SH-SY5Y (cell line): Measurements from ENCODE around the gene IFT43.

ENCODE experiments used
- GATA2 ChIP-seq: IDR thresholded peaks from 2 replicates; pipeline ENCODE4 v1.6.1; 2011; ENCODE audit warnings: mild to moderate bottlenecking, low read depth, low read length
- GATA3 ChIP-seq: IDR thresholded peaks from 2 replicates; pipeline ENCODE4 v1.6.1; 2011; ENCODE audit warnings: low read depth, mild to moderate bottlenecking, low read length, moderate library complexity

DNA sequence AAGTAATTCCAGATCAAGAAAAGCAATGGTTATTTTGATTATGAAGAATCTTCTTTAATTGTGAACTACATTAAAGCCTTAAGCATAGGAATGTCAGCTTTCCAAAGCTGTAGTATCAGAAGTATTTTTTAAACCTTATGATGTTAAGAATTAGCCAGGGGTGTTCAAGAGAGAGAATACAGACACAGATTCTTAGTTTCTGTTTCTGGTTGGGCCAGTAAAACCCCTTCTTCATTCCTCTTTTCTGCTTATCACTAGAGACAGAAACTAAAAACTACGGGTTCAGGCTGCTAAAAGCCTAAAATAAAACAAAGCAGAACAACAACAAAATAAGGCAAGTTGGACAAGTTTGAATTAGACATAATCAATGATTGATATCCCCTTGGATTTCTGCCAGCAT lies 38.2 kb downstream of the IFT43 start:
- no peak for TF ChIP-seq GATA2
- no peak for TF ChIP-seq GATA3
